Activated CD8-positive, alpha-beta memory T cell treated with anti-CD3 and anti-CD28 coated beads, Interleukin-2, amount 50 U/mL, for 1 hour (primary cell): Measurements from ENCODE around the gene MBOAT1.
"Not testable (repeated sequence)": the region's sequence is repeated elsewhere in the genome, so short reads cannot be mapped to it uniquely, and the experiment has no call there.

Experiments used
- DNase-seq: peaks from one replicate; pipeline ENCODE4 v3.0.0-alpha.2; 2020; ENCODE audit errors: extremely low read depth

The MBOAT1 gene

GRCh38 chr6:20170455-20171148 lies 41.7 kb downstream of the MBOAT1 start:
- no peak for DNase-seq

- no peak for DNase-seq
Measured at GRCh38 chr6:20169786-20170185, 42.5 kb downstream of the MBOAT1 start.

- no peak for DNase-seq
Measured at GRCh38 chr6:20169119-20169557, 43.1 kb downstream of the MBOAT1 start.

GRCh38 chr6:20168690-20169089 lies 43.6 kb downstream of the MBOAT1 start:
- no peak for DNase-seq

- no peak for DNase-seq
Measured at GRCh38 chr6:20167601-20168000, 44.7 kb downstream of the MBOAT1 start.

GRCh38 chr6:20166210-20166609 lies 46.1 kb downstream of the MBOAT1 start:
- no peak for DNase-seq

GRCh38 chr6:20162515-20162914 lies 49.8 kb downstream of the MBOAT1 start:
- no peak for DNase-seq

GRCh38 chr6:20160541-20161283 lies 51.6 kb downstream of the MBOAT1 start:
- DNase-seq = no peak

GRCh38 chr6:20159781-20160540 lies 52.3 kb downstream of the MBOAT1 start:
- no peak for DNase-seq

- no peak for DNase-seq
Measured at GRCh38 chr6:20159098-20159497, 53.2 kb downstream of the MBOAT1 start.

- DNase-seq = no peak
Measured at GRCh38 chr6:20158676-20159075, 53.6 kb downstream of the MBOAT1 start.

- no peak for DNase-seq
Measured at GRCh38 chr6:20156824-20157223, 55.4 kb downstream of the MBOAT1 start.

- no peak for DNase-seq
Measured at GRCh38 chr6:20154753-20155152, 57.5 kb downstream of the MBOAT1 start.

- DNase-seq = no peak
Measured at GRCh38 chr6:20153194-20153593, 59.1 kb downstream of the MBOAT1 start.

- no peak for DNase-seq
Measured at GRCh38 chr6:20148433-20148832, 63.8 kb downstream of the MBOAT1 start.

- DNase-seq = no peak
Measured at GRCh38 chr6:20147469-20147868, 64.8 kb downstream of the MBOAT1 start.

GRCh38 chr6:20146831-20147230 lies 65.4 kb downstream of the MBOAT1 start:
- DNase-seq = not testable (repeated sequence)

GRCh38 chr6:20146291-20146690 lies 66.0 kb downstream of the MBOAT1 start:
- DNase-seq = no peak

- DNase-seq = no peak
Measured at GRCh38 chr6:20142866-20143265, 69.4 kb downstream of the MBOAT1 start.

GRCh38 chr6:20141931-20142330 lies 70.3 kb downstream of the MBOAT1 start:
- no peak for DNase-seq

GRCh38 chr6:20139127-20139963 lies 72.9 kb downstream of the MBOAT1 start:
- DNase-seq = not testable (repeated sequence)

GRCh38 chr6:20137837-20138236 lies 74.4 kb downstream of the MBOAT1 start:
- DNase-seq = no peak
